Measurements from ENCODE around the gene UQCR11. TPM values are rescaled to one million over a fixed set of nuclear protein-coding genes. Genes with fewer than 3 reads are reported as not detected.

Gene UQCR11
- total and polyA plus RNA-seq, 2 of the 4 experiments (the other 2 are of a cell fraction): 29.2 to 177 TPM

- intact Hi-C loops (cut with micrococcal nuclease): no loop called here
- in situ Hi-C loops (cut with MboI; ENCODE audit: low sequenced_read_pairs): no loop called here
- H3K4me1 ChIP-seq (ENCODE audit: control insufficient read depth, insufficient read depth, low read length): no peaks in the 10 kb centered on the region
- no peaks in the 10 kb centered on the region for H3K9me1 ChIP-seq (ENCODE audit: insufficient read depth, low read length)
- H3K14ac ChIP-seq (replicated peaks; ENCODE audit: low read depth, low read length): no peak overlapping the region
- WGBS, 2 experiments (ENCODE audit: extremely low coverage in 2 of 2, insufficient read length in 1 of 2): 90% methylated on average over 8 of the region's 24 CpGs; no CpG with 5 or more reads in 1 of the 2 experiments
- 0 out of 2 replicates have a peak, but pooled peaks have one; percentile 20 for TF ChIP-seq RAD21 (IDR thresholded peaks at IDR 0.05; ENCODE audit: low read length)
- TF ChIP-seq CTCF (conservative IDR thresholded peaks at IDR 0.05; ENCODE audit: low read depth, low read length): peak; percentile 26; the same call in 1 of the 2 replicates
- no peak for TF ChIP-seq RFX5 (IDR thresholded peaks at IDR 0.05; ENCODE audit: low read depth, low read length)
- TF ChIP-seq MXI1 (IDR thresholded peaks at IDR 0.05; ENCODE audit: borderline replicate concordance, low read depth, low read length): no peak
- no peak for TF ChIP-seq BHLHE40 (IDR thresholded peaks at IDR 0.05; ENCODE audit: low read depth, low read length)
- TF ChIP-seq SMC3 (IDR thresholded peaks at IDR 0.05; ENCODE audit: low read depth, low read length): peak; percentile 29; the same call in 1 of the 2 replicates
- H3K23ac ChIP-seq (ENCODE audit: low read depth, low read length): no peak overlapping the region
- H3K4ac ChIP-seq (ENCODE audit: low read depth, low read length): no peak overlapping the region
- peaks cover 9 to 22% of the 10 kb centered on the region in 2 experiments; a peak in 3 of 4 replicates for H3K79me1 ChIP-seq (ENCODE audit: low read depth in 1 of 2, low read length in 2 of 2)
- H3K4me2 ChIP-seq (ENCODE audit: low read depth, low read length): no peak overlapping the region
- H2BK5ac ChIP-seq (ENCODE audit: low read depth, low read length, poor library complexity, severe bottlenecking): no peak overlapping the region
- H4K8ac ChIP-seq (ENCODE audit: low read depth in 2 of 2, low read length in 2 of 2): no peak overlapping the region
- no TSS peak for BruUV-seq (replicated peaks)
- H3K18ac ChIP-seq (ENCODE audit: low read depth, low read length): no peak overlapping the region
- no peak overlapping the region for H2AK5ac ChIP-seq (ENCODE audit: low read depth, low read length)
- dilution Hi-C loops (cut with HindIII; ENCODE audit: low sequenced_read_pairs, unreplicated experiment): no loop called here
- no peak overlapping the region for H3K56ac ChIP-seq (ENCODE audit: extremely low read depth, insufficient read depth, low read length)
- H4K20me1 ChIP-seq (ENCODE audit: insufficient read depth, low read length): peaks cover 12% of the 10 kb centered on the region
- H4K5ac ChIP-seq (ENCODE audit: low read depth, low read length): no peak overlapping the region
- no peak overlapping the region for H2BK20ac ChIP-seq (ENCODE audit: low read depth, low read length)
- H4K91ac ChIP-seq (ENCODE audit: insufficient read depth, low read depth, low read length): no peak overlapping the region
- no peaks in the 10 kb centered on the region for H3K27me3 ChIP-seq (ENCODE audit: control insufficient read depth, insufficient read depth, low read length)
- POLR2A ChIA-PET (ENCODE audit: unreplicated experiment): no interaction called here
- H3K36me3 ChIP-seq (ENCODE audit: control insufficient read depth, insufficient read depth, low read length): peaks cover 68% of the 10 kb centered on the region
- H3K9me3 ChIP-seq (ENCODE audit: control insufficient read depth, insufficient read depth, low read length): no peaks in the 10 kb centered on the region
- no peak overlapping the region for H3K9ac ChIP-seq (ENCODE audit: low read depth, low read length)
- peak overlapping the region; percentile 55 for H2AK9ac ChIP-seq (replicated peaks; ENCODE audit: low read depth, low read length, poor library complexity)
- ATAC-seq (ENCODE audit: low read depth) (peak; percentile 46; the same call in 1 of the 2 replicates), DNase-seq (no peak)
- no peak overlapping the region for H2BK120ac ChIP-seq (ENCODE audit: low read depth, low read length)
- CTCF ChIA-PET: no interaction called here
- H3K4me3 ChIP-seq (ENCODE audit: insufficient read depth, low read depth, low read length): no peak overlapping the region
- no peak overlapping the region for H2BK15ac ChIP-seq (ENCODE audit: low read depth, low read length)
- no peak overlapping the region for H2AFZ ChIP-seq (replicated peaks; ENCODE audit: low read length, poor library complexity)
- H3K27ac ChIP-seq (ENCODE audit: insufficient read depth, low read length): no peak overlapping the region
These were observed 13.2 kb upstream of the UQCR11 start for GRCh38 chr19:1618157-1619093.

Measured in IMR-90 (cell line).